GM23248 (cell line): ENCODE results near the gene KDM3B. TPM values are rescaled to one million over a fixed set of nuclear protein-coding genes. Genes with fewer than 3 reads are reported as not detected.
"Not testable (repeated sequence)": the region's sequence is repeated elsewhere in the genome, so short reads cannot be mapped to it uniquely, and the experiment has no call there.

ENCODE experiments used
- DNase-seq: peaks from one replicate; pipeline ENCODE4 v3.0.0-alpha.2; 2015
- H2AFZ ChIP-seq: fragments of 200-600 bp; sonication (generic); 2 replicates; pipeline ENCODE4 v1.6.1; 2016; ENCODE audit warnings: antibody characterized with exemption
- H3F3A ChIP-seq: fragments of 200-600 bp; sonication (generic); 2 replicates; pipeline ENCODE4 v1.6.1; 2016; ENCODE audit warnings: mild to moderate bottlenecking, antibody characterized with exemption, mixed run types; ENCODE audit not compliant: insufficient read depth
- H3K27ac ChIP-seq: fragments of 200-600 bp; sonication (generic); 2 replicates; pipeline ENCODE4 v1.5.1; 2016; ENCODE audit warnings: mild to moderate bottlenecking
- H3K27me3 ChIP-seq: fragments of 200-600 bp; sonication (generic); replicated peaks from 2 replicates; pipeline ENCODE4 v1.6.1; 2016; ENCODE audit warnings: mild to moderate bottlenecking; ENCODE audit not compliant: insufficient read depth
- H3K36me3 ChIP-seq: fragments of 200-600 bp; sonication (generic); 2 replicates; pipeline ENCODE4 v1.6.1; 2016; ENCODE audit warnings: low read depth, mild to moderate bottlenecking
- H3K4me1 ChIP-seq: fragments of 200-600 bp; sonication (generic); 2 replicates; pipeline ENCODE4 v1.6.1; 2016; ENCODE audit warnings: mild to moderate bottlenecking; ENCODE audit not compliant: insufficient read depth
- H3K4me2 ChIP-seq: fragments of 200-600 bp; sonication (generic); one replicate; pipeline ENCODE4 v1.6.1; 2016; ENCODE audit warnings: mild to moderate bottlenecking; ENCODE audit not compliant: unreplicated experiment
- H3K4me3 ChIP-seq: fragments of 200-600 bp; sonication (generic); 2 replicates; pipeline ENCODE4 v1.5.1; 2016; ENCODE audit warnings: mild to moderate bottlenecking
- H3K79me2 ChIP-seq: fragments of 200-600 bp; sonication (generic); 2 replicates; pipeline ENCODE4 v1.6.1; 2016; ENCODE audit warnings: mild to moderate bottlenecking; ENCODE audit not compliant: insufficient read depth
- H3K9ac ChIP-seq: fragments of 200-600 bp; sonication (generic); 2 replicates; pipeline ENCODE4 v1.6.1; 2016; ENCODE audit warnings: mild to moderate bottlenecking
- H3K9me2 ChIP-seq: fragments of 200-600 bp; sonication (generic); 2 replicates; pipeline ENCODE4 v1.6.1; 2016; ENCODE audit warnings: mixed run types, mild to moderate bottlenecking, moderate library complexity; ENCODE audit not compliant: insufficient read depth
- H3K9me3 ChIP-seq: fragments of 200-600 bp; sonication (generic); one replicate; pipeline ENCODE4 v1.6.1; 2017; ENCODE audit warnings: low read depth
- H4K20me1 ChIP-seq: fragments of 200-600 bp; sonication (generic); 2 replicates; pipeline ENCODE4 v1.6.0; 2016; ENCODE audit not compliant: insufficient read depth
- EZH2 ChIP-seq: fragments of 200-600 bp; sonication (generic); IDR thresholded peaks from 2 replicates; pipeline ENCODE4 v1.6.1; 2018; ENCODE audit warnings: antibody characterized with exemption, mild to moderate bottlenecking; ENCODE audit not compliant: insufficient read depth, poor library complexity, severe bottlenecking
- EZH2phosphoT487 ChIP-seq: fragments of 200-600 bp; sonication (generic); IDR thresholded peaks from 2 replicates; pipeline ENCODE4 v1.6.1; 2018; ENCODE audit warnings: antibody characterized with exemption, moderate library complexity, mild to moderate bottlenecking, low read depth; ENCODE audit not compliant: insufficient read depth
- WGBS, 2 experiments: methylation state at CpG; one replicate each; pipeline ENCODE4 v1.1.6; 2015 to 2017; ENCODE audit warnings: low lambda C conversion rate in 2 of 2, low coverage in 1 of 2; ENCODE audit errors: missing lambda C conversion rate in 2 of 2; 5-methylcytosine and 5-hydroxymethylcytosine counted together
- in situ Hi-C: fragments of 300-500 bp; cut with MboI; formaldehyde crosslinking; loops from 2 replicates; pipeline ENCODE4 v1.15.0; 2020
- polyA plus RNA-seq: library from polyadenylated mRNA; unstranded; fragments of >200 nt; fragmentation: Nextera tagmentation; extraction: Ambion mirVana; gene quantifications from 2 replicates; pipeline ENCODE4 v1.2.1, GENCODE V29; 2016
- total RNA-seq: library from RNA; depleted of rRNA; stranded (reverse); fragments of >200 nt; shearing (Covaris generic); gene quantifications from 2 replicates; pipeline ENCODE4 v1.2.3, GENCODE V29; 2014

KDM3B gene
- total and polyA plus RNA-seq, 2 experiments from 2014 or later: 12.6 to 28.3 TPM

DNA sequence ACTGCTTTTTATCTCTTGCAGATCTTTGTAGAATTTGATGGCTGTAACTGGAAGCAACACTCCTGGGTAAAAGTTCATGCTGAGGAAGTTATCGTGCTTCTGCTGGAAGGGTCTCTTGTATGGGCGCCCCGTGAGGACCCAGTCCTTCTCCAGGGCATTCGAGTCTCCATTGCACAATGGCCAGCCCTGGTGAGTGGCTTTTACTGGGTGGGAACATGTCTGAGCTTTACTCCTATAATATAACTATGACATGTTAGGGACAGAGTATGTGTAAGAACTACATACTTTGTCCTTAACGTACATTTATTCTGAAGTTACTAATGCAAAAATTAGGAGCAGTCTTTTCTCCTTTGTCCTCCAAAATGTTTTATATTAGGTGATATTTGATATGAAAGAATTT lies 20.2 kb downstream of the KDM3B start:
- in situ Hi-C loops: no loop called here

GRCh38 chr5:138382347-138382746 lies 29.9 kb downstream of the KDM3B start:
- peaks cover 46% of the 10 kb centered on the region for H3K36me3 ChIP-seq
- TF ChIP-seq EZH2phosphoT487 (no peak), EZH2 (no peak)

More for the DNA sequence above, 20.2 kb downstream of the KDM3B start:
- Histone ChIP-seq H3K79me2 (peaks cover 60% of the 10 kb centered on the region), H3K9me2 (no peaks in the 10 kb centered on the region), H3K9me3 (no peaks in the 10 kb centered on the region), H2AFZ (no peak overlapping the region), H3K27ac (no peak overlapping the region), H3K4me2 (no peak overlapping the region), H3K9ac (no peak overlapping the region), H4K20me1 (0 out of 2 replicates have a peak, but pooled peaks cover 5% of the 10 kb centered on the region), H3K36me3 (no peaks in the 10 kb centered on the region; the same call in 1 of the 2 replicates), H3K4me3 (no peak overlapping the region), H3K4me1 (peaks cover 19% of the 10 kb centered on the region), H3F3A (no peaks in the 10 kb centered on the region), H3K27me3 (no peaks in the 10 kb centered on the region)
- 63 to 67% methylated on average over 5 of the region's 5 CpGs for WGBS, 2 experiments
- TF ChIP-seq EZH2: no peak
- TF ChIP-seq EZH2phosphoT487: no peak
- DNase-seq: no peak

GRCh38 chr5:138385660-138386059 lies 33.2 kb downstream of the KDM3B start:
- Histone ChIP-seq H3K4me3 (no peak overlapping the region), H3K9me3 (no peaks in the 10 kb centered on the region), H3K9ac (no peak overlapping the region), H3F3A (no peaks in the 10 kb centered on the region), H3K4me1 (no peaks in the 10 kb centered on the region), H3K4me2 (no peak overlapping the region), H3K9me2 (no peaks in the 10 kb centered on the region), H3K27me3 (no peaks in the 10 kb centered on the region), H3K27ac (no peak overlapping the region), H3K79me2 (no peaks in the 10 kb centered on the region), H3K36me3 (peaks cover 38% of the 10 kb centered on the region), H2AFZ (no peak overlapping the region), H4K20me1 (no peaks in the 10 kb centered on the region)
- DNase-seq: no peak
- WGBS, 2 experiments: 97 to 100% methylated on average over 1 of the region's 1 CpG
- in situ Hi-C loops: no loop called here
- TF ChIP-seq EZH2phosphoT487: no peak
- TF ChIP-seq EZH2: no peak

More at GRCh38 chr5:138382347-138382746, 29.9 kb downstream of the KDM3B start:
- Histone ChIP-seq H4K20me1 (no peaks in the 10 kb centered on the region), H3K9me3 (no peaks in the 10 kb centered on the region), H3K27me3 (no peaks in the 10 kb centered on the region), H3K4me2 (no peak overlapping the region), H3K9me2 (no peaks in the 10 kb centered on the region), H3F3A (no peaks in the 10 kb centered on the region), H3K4me1 (no peaks in the 10 kb centered on the region), H3K27ac (no peak overlapping the region), H3K79me2 (no peaks in the 10 kb centered on the region), H3K9ac (no peak overlapping the region), H2AFZ (no peak overlapping the region), H3K4me3 (no peak overlapping the region)
- WGBS, 2 experiments: 91 to 93% methylated on average over 8 of the region's 8 CpGs
- in situ Hi-C loops: no loop called here
- DNase-seq: no peak

GRCh38 chr5:138386290-138386689 lies 33.8 kb downstream of the KDM3B start:
- no peak overlapping the region for H3K4me2 ChIP-seq
- WGBS, 2 experiments: 93% methylated on average over 9 to 10 of the region's 10 CpGs
- H3K9ac ChIP-seq: no peak overlapping the region
- H3F3A ChIP-seq: no peaks in the 10 kb centered on the region
- H3K36me3 ChIP-seq: peaks cover 33% of the 10 kb centered on the region
- no peaks in the 10 kb centered on the region for H3K9me3 ChIP-seq
- no peaks in the 10 kb centered on the region for H3K4me1 ChIP-seq
- DNase-seq: no peak
- no peak overlapping the region for H3K4me3 ChIP-seq
- no peaks in the 10 kb centered on the region for H4K20me1 ChIP-seq
- no peak overlapping the region for H2AFZ ChIP-seq
- no peak overlapping the region for H3K27ac ChIP-seq
- in situ Hi-C loops: no loop called here
- H3K79me2 ChIP-seq: no peaks in the 10 kb centered on the region
- H3K9me2 ChIP-seq: no peaks in the 10 kb centered on the region
- no peaks in the 10 kb centered on the region for H3K27me3 ChIP-seq
- TF ChIP-seq EZH2: no peak
- no peak for TF ChIP-seq EZH2phosphoT487

- Histone ChIP-seq H3K9ac (no peak overlapping the region), H3F3A (no peaks in the 10 kb centered on the region), H3K4me2 (no peak overlapping the region), H3K4me1 (no peaks in the 10 kb centered on the region), H3K79me2 (no peaks in the 10 kb centered on the region), H2AFZ (no peak overlapping the region), H3K9me3 (no peaks in the 10 kb centered on the region), H3K4me3 (no peak overlapping the region), H3K9me2 (no peaks in the 10 kb centered on the region), H4K20me1 (no peaks in the 10 kb centered on the region), H3K27ac (no peak overlapping the region), H3K27me3 (no peaks in the 10 kb centered on the region), H3K36me3 (peaks cover 26% of the 10 kb centered on the region)
- in situ Hi-C loops: no loop called here
- DNase-seq: peak; percentile 24
- 96 to 97% methylated on average over 3 of the region's 3 CpGs for WGBS, 2 experiments
- no peak for TF ChIP-seq EZH2
- no peak for TF ChIP-seq EZH2phosphoT487
These were observed 36.8 kb downstream of the KDM3B start for GRCh38 chr5:138389332-138389731.

DNA sequence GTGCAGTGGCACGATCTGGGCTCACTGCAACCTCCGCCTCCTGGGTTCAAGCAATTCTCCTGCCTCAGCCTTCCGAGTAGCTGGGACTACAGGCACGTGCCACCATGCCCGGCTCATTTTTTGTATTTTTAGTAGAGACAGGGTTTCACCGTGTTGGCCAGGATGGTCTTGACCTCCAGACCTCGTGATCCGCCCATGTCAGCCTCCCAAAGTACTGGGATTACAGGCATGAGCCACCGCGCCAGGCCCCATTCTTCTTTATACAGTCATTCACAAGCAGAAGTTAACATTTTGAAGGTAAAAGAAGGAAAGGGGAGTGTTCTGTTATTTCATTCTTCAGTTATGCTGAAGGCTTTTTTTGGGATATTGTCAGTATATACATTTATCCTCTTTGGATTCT lies 37.4 kb downstream of the KDM3B start:
- in situ Hi-C loops, H3K79me2 ChIP-seq, H4K20me1 ChIP-seq, H3K4me2 ChIP-seq, H2AFZ ChIP-seq, H3K9me2 ChIP-seq, H3K9ac ChIP-seq, H3K4me1 ChIP-seq, H3K27me3 ChIP-seq, H3K9me3 ChIP-seq, DNase-seq, H3F3A ChIP-seq, H3K27ac ChIP-seq, H3K4me3 ChIP-seq: not testable (repeated sequence)
- H3K36me3 ChIP-seq: peaks cover 26% of the 10 kb centered on the region
- 92 to 94% methylated on average over 10 of the region's 10 CpGs for WGBS, 2 experiments
